Mucosa of gallbladder (tissue), 1 donor: ENCODE results near the gene YAF2. TPM values are rescaled to one million over a fixed set of nuclear protein-coding genes. Genes with fewer than 3 reads are reported as not detected.
"Not testable (repeated sequence)": the region's sequence is repeated elsewhere in the genome, so short reads cannot be mapped to it uniquely, and the experiment has no call there.

Source experiments
- DNase-seq: peaks from one replicate; pipeline ENCODE4 v3.0.0-alpha.2; 2020; ENCODE audit warnings: low spot score
- total RNA-seq: library from RNA; stranded (reverse); gene quantifications from one replicate; pipeline ENCODE4 v1.2.1, GENCODE V29; 2021
- donor health status: DM: no; HTN: no; CAD: no.

The YAF2 gene
- total RNA-seq, 1 donor from 2014 or later = 23.8 TPM

GRCh38 chr12:42255221-42255865 is 17.3 kb upstream of the YAF2 start:
- no peak for DNase-seq

DNA sequence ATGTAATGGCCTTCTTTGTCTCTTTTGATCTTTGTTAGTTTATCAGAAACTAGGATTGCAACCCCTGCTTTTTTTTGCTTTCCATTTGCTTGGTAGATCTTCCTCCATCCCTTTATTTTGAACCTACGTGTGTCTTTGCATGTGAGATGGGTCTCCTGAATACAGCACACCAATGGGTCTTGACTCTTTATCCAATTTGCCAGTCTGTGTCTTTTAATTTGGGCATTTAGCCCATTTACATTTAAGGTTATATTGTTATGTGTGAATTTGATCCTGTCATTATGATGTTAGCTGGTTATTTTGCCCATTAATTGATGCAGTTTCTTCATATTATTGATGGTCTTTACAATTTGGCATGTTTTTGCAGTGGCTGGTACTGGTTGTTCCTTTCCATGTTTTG is 14.6 kb upstream of the YAF2 start:
- DNase-seq = not testable (repeated sequence)

DNA sequence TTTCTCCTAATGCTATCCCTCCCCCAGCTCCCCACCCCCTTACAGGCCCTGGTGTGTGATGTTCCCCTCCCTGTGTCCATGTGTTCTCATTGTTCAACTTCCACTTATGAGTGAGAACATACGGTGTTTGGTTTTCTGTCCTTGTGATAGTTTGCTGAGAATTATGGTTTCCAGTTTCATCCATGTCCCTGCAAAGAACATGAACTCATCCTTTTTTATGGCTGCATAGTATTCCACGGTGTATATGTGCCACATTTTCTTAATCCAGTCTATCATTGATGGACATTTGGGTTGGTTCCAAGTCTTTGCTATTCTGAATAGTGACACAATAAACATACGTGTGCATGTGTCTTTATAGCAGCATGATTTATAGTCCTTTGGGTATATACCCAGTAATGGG is 11.0 kb upstream of the YAF2 start:
- not testable (repeated sequence) for DNase-seq

- DNase-seq = no peak
Measured at GRCh38 chr12:42240131-42240750, 2.2 kb upstream of the YAF2 start.

- DNase-seq = no peak
Measured at GRCh38 chr12:42237853-42238239, 202 bp downstream of the YAF2 start.

DNA sequence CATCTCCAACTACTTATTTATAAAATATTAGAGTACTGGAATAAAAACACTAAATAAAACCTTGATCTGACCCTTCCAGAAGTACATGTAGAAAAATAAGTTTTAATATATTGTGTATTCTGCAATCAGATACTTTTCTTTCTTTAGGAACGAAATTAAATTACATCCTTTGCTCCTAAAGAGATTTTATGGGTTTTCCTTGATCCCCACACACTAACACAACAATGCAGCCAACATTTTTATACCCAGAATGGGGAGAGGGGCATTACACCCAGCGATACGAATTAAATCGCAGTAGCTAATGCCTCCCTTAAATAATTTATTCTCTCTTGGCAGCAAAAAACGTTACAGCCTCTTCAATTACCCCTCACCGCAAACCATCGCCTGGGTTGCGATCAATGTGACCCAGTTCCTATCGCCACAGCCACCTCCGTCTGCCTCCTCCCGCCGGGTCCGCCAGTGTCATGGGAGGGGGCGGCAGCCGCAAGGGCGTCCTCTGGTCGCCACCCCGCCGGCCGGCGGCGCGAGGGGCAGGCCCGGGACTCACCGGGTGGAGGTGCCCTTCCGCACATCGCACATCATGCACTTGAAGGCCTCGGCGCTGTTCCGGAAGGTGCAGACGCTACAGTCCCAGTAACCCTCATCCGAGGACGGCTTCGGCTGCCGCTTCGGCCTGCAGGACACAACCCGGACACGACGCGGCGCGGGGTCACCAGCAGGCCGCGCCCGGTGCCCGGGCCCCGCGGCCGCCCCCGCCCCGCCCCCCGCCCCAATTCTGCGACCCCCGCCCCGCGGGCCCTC is 796 bp downstream of the YAF2 start:
- DNase-seq = peak; percentile 70

GRCh38 chr12:42236017-42236416 is 2.0 kb downstream of the YAF2 start:
- no peak for DNase-seq

DNA sequence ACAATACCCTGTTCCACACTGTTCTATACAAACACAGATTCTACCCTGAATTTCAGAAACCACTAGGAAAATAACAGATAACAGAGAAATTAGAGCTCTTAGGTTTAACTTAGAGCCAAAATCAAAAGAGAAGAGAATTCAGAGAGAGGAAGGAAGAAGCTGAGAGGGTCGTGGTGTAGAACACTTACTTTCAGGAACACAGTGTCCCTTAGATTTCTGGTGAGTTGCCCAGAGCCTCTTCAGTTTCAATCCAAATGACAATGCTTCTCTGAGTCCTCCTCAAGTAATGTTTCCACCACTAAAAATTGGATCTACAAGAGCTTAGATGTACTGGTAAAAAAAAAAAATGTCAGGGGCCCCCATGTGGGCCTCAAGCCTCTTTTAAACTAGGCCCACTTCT is 2.6 kb downstream of the YAF2 start:
- no peak for DNase-seq

DNA sequence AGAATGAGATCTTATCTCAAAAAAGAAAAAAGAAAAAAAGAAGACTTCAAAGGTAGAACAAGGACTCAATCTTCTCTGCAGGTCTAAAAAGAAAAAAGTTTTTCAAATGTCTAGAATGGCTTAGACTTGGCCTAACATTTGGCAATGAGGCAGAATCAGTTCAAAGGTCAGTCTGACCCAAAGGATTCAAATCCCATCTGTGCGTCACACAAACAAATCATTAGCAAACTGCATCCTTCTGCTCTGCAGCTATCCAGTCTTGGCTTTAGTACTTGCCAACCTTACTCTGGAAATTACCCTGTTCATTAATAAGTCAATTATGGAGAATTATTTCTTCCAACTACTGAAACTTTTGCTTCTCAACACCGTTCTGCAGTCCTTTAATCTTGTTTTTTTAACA is 3.1 kb downstream of the YAF2 start:
- DNase-seq = no peak

DNA sequence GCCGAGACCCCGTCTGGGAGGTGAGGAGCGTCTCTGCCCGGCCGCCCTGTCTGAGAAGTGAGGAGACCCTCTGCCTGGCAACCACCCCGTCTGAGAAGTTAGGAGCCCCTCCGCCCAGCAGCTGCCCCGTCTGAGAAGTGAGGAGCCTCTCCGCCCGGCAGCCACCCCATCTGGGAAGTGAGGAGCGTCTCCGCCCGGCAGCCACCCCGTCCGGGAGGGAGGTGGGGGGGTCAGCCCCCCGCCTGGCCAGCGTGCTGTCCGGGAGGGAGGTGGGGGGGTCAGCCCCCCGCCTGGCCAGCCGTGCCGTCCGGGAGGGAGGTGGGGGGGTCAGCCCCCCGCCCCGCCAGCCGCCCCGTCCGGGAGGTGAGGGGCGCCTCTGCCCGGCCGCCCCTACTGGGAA is 10.5 kb downstream of the YAF2 start:
- DNase-seq = not testable (repeated sequence)

DNA sequence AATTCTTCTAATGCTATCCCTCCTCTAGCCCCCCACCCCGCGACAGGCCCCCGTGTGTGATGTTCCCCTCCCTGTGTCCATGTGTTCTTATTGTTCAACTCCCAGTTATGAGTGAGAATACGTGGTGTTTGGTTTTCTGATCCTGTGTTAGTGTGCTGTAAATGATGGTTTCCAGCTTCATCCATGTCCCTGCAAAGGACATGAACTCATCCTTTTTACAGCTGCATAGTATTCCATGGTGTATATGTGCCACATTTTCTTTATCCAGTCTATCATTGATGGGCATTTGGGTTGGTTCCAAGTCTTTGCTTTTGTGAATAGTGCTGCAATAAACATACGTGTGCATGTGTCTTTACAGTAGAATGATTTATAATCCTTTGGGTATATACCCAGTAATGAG is 13.5 kb downstream of the YAF2 start:
- not testable (repeated sequence) for DNase-seq

DNA sequence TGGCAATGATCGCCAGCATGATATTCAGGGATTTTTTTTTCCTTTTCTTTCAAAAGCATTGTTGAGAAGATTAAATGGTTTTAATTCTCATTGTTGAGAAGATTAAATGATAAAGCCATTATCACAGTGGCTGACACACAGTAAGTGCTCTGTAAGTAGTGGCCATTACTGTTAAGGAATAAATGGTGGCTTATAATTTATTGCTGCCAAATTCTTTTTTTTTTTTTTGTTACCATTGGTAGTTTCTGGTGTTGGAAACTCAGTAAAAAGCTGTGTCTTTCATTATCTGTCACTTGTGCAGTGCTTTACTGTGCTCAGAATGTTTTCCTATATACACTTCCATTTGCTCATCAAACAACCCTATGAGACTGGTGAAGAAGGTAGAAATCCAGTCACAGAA is 15.3 kb downstream of the YAF2 start:
- DNase-seq = no peak

DNA sequence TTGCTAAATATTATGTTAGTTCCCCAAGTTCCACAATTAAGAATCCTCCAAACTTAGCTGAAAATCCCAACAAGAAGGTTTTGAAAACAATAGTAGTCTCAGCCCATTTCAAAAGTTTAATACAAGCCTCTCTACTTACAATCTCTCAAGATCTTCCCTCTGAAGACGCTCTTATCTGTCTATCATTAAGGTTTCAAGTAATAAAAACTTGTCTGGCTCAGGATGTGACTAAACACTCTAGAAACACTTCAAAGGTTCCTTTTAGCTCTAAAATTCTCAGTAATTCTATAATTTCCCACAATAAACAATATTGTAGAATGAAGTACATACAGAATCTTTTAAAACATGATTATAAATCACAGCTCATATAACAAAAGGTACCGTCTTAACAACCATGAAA is 16.3 kb downstream of the YAF2 start:
- DNase-seq = no peak

DNA sequence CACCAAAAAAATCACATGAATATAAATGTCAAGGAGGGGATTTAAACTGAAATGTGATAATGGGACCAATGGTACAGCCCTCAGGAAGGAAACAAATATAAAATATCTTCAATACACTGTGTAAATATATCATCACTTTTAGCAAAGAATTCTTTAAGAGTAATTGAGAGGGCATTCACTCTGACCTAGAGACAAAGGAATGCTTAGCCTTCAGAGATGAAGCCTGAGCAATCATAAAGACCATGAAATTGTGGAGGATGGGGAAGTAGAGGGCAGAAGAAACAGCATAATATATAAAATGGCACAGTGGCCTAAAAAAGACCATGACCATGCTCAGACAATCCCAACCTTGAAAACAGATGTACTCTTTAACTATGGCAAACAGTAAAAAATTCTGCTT is 20.4 kb downstream of the YAF2 start:
- no peak for DNase-seq

DNA sequence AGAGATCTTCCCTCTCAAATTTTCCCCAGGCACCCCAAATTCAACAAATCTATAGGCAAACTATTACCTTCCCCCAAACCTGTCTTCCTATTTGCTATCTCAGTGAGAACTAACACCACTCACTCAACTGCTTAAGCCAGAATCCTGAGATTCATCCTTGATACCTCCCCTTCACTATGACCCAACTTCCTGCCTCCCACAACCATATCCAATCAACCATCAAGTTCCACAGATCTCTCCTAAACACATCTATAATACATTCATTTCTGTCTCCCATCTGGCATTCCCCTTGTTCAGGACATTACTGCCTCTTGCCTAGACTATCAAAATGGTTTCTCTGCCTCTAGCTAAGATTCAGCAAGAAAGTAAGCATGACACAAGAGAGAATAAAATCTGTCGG is 21.3 kb downstream of the YAF2 start:
- no peak for DNase-seq

DNA sequence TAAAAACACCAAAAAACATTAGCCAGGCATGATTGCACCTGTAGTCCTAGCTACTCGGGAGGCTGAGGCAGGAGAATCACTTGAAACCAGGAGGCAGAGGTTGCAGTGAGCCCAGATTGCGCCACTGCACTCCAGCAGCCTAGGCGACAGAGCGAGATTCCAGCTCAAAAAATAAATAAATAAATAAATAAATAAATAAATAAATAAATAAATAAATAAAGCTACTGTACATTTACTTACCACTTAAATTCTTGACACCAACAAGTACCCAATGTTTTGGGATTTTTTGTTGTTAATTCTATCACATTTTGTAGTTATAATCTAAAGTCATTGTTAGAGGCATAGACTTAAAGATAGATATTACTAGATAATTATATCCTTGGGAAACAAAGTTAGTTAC is 22.3 kb downstream of the YAF2 start:
- DNase-seq = not testable (repeated sequence)

GRCh38 chr12:42213954-42214426 is 24.1 kb downstream of the YAF2 start:
- DNase-seq = no peak

- no peak for DNase-seq
Measured at GRCh38 chr12:42213023-42213422, 25.0 kb downstream of the YAF2 start.

DNA sequence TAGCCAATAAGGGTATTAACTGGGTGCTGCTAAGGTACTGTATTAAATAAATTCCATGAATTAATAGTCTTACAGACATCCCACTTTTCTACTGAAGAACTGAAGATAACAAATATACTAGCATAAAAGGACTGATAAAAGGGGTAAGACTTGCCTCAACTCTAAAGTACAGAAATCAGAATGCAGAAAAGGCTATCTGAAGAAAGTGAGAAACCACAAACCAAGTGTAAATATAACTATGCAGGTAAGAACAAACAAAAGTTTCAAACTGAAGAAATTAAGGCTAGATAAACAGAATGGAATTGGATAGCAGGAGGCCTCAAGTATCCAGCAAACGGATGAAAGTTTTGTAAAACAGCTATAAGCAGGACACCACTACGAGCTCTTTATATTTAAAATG is 29.5 kb downstream of the YAF2 start:
- DNase-seq = no peak

- DNase-seq = no peak
Measured at GRCh38 chr12:42204819-42205218, 33.2 kb downstream of the YAF2 start.

- DNase-seq = no peak
Measured at GRCh38 chr12:42204362-42204761, 33.7 kb downstream of the YAF2 start.

DNA sequence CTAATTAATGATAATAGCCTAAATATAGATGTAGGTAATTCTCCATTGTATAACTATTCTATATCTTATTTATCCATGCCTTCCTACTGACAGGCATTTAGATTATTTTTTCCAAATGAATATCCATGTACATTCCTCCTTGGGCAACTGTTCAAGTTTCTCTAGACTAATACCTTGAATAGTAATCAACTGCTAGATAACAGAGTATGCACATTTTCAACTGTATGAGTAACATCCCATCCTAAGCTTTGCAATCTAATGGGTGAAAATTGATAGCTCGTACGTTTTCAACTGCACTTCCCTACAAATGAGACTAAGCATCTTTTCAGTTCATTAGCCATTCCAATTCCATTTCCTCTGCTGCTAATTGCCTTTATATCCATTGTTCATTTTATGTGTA is 37.0 kb downstream of the YAF2 start:
- DNase-seq = no peak

DNA sequence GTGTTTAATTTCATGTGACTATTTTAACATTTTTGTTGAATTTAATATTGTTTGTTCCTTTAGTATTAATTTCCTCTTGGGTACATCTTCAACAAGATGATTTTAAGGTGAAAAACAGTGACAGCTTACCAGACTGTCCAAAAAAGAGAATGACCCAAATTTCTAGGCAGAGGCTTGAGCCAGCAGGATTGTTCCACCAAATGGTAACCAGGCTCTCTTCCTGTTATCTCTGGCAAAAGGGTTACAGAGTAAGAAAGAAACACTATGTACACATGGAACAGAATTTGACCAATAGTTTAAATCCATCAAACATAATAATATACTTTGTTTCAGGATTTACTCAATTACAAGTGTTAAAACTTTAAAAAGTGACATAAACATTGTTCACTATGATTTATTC is 39.0 kb downstream of the YAF2 start:
- no peak for DNase-seq
